Stimulated activated naive B cell treated with anti-CD40 and anti-IgM and Interleukin-4, amounts not matched to agents 10 μg/mL and 1 μg/mL and 100 μg/mL, for 72 hours (primary cell): ENCODE measurements around the gene OXNAD1.

Source experiments
- ATAC-seq, 2 donors: fragments of 150-1000 bp; cut with Tn5 transposase; replicated peaks; 2 replicates each; pipeline ENCODE4 v1.10.0; 2021; ENCODE audit warnings: moderate library complexity in 1 of 2
- DNase-seq: peaks from one replicate; pipeline ENCODE4 v3.0.0; 2021
- H3K27ac Mint-ChIP-seq: one replicate; pipeline ENCODE4 v1.8.0; 2022; ENCODE audit warnings: mild to moderate bottlenecking, mixed read lengths
- H3K27me3 Mint-ChIP-seq, 2 donors: one replicate each; pipeline ENCODE4 v1.8.0; 2022; ENCODE audit warnings: mixed read lengths in 2 of 2
- H3K36me3 Mint-ChIP-seq, 2 donors: one replicate each; pipeline ENCODE4 v1.8.0; 2022; ENCODE audit warnings: mixed read lengths in 2 of 2, mild to moderate bottlenecking in 1 of 2
- H3K4me1 Mint-ChIP-seq, 2 donors: one replicate each; pipeline ENCODE4 v1.8.0; 2022; ENCODE audit warnings: mixed read lengths in 2 of 2, mild to moderate bottlenecking in 1 of 2
- H3K4me3 Mint-ChIP-seq, 2 donors: one replicate each; pipeline ENCODE4 v1.8.0; 2022; ENCODE audit warnings: mild to moderate bottlenecking in 2 of 2, mixed read lengths in 2 of 2, moderate library complexity in 1 of 2
- H3K9me3 Mint-ChIP-seq, 2 donors: one replicate each; pipeline ENCODE4 v1.8.0; 2022; ENCODE audit warnings: mixed read lengths in 2 of 2, mild to moderate bottlenecking in 1 of 2

The OXNAD1 gene

GRCh38 chr3:16326724-16327349 is 61.8 kb downstream of the OXNAD1 start:
- Mint-ChIP-seq H3K4me1 (peaks cover 3 to 15% of the 10 kb centered on the region in 2 donors), H3K4me3 (no peak overlapping the region), H3K9me3 (peaks cover 4% of the 10 kb centered on the region in 2 donors), H3K27me3 (no peaks in the 10 kb centered on the region), H3K36me3 (peaks cover 54 to 76% of the 10 kb centered on the region in 2 donors), H3K27ac (peak overlapping the region; percentile 47)
- no peak for DNase-seq
- ATAC-seq: no peak

DNA sequence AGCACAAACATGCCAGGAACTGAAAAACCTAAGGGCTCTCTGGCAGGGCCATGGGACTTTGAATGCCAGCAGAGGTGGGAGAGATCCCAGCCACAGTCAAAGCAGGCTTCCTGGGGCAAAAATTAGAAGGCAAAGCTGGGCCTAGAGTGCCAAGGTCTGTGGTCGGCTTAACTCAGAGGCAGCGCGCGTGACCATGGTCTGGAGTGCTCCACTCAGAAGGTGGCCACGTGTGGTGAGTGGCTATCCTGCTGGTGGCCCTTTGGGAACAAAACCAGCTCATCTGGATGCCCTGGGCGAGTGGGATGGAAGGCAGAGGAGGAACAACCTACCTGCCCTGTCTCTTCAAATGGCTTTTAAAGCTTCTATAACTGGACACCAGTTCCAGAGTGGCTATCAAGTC is 63.1 kb downstream of the OXNAD1 start:
- Mint-ChIP-seq H3K9me3 (peaks cover 6 to 8% of the 10 kb centered on the region in 2 donors), H3K36me3 (peaks cover 59 to 80% of the 10 kb centered on the region in 2 donors), H3K27ac (peak overlapping the region; percentile 20), H3K4me3 (no peak overlapping the region), H3K27me3 (no peaks in the 10 kb centered on the region), H3K4me1 (peaks cover 1 to 8% of the 10 kb centered on the region in 2 donors)
- no peak for ATAC-seq
- DNase-seq: no peak

GRCh38 chr3:16329036-16329825 is 64.2 kb downstream of the OXNAD1 start:
- H3K27ac Mint-ChIP-seq: peak overlapping the region; percentile 83

DNA sequence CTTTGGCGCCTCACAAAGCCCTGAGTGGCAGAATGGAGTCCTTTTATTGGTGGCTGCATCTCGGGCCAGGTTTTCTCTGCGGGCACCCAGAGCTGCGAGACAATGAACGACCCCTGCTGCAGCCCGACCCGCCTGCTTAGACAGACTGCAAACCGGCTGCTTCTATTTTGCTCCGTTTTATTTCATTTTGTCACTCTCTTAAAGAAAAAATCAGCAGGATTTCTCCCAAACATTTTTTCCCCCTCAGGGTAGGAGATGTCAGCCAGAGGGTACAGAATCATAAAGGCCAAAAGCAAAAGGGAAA is 64.8 kb downstream of the OXNAD1 start:
- H3K4me3 Mint-ChIP-seq: no peak overlapping the region
- peaks cover 8 to 11% of the 10 kb centered on the region in 2 donors for H3K9me3 Mint-ChIP-seq
- peaks cover 65 to 79% of the 10 kb centered on the region in 2 donors for H3K36me3 Mint-ChIP-seq
- peak overlapping the region; percentile 83 for H3K27ac Mint-ChIP-seq
- no peak for ATAC-seq
- peaks cover 6 to 11% of the 10 kb centered on the region in 2 donors for H3K4me1 Mint-ChIP-seq
- H3K27me3 Mint-ChIP-seq: no peaks in the 10 kb centered on the region
- DNase-seq: no peak

More at GRCh38 chr3:16329036-16329825, 64.2 kb downstream of the OXNAD1 start:
- Mint-ChIP-seq H3K27me3 (no peaks in the 10 kb centered on the region), H3K36me3 (peaks cover 59 to 79% of the 10 kb centered on the region in 2 donors), H3K9me3 (peaks cover 6 to 8% of the 10 kb centered on the region in 2 donors), H3K4me1 (peaks cover 1 to 8% of the 10 kb centered on the region in 2 donors), H3K4me3 (no peak overlapping the region)
- ATAC-seq (no peak), DNase-seq (no peak)

DNA sequence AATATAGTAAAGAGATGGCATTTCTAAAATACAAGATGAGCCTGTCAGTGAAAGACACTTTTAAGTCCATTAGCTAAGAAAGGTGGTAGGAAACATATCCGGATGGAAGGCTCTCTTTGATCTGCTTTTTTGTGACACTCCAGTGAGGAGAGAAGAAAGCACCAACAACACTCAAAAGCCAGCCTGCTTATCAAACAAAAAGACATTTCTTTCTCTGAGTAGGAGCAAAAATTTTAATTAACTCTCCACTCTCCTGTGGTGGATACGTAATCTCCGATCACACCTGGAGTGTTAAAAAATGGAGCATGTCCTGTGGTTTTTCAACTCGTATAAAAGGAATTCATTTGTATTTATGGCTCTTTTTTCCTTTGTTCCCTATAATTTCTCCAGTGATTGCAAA is 65.3 kb downstream of the OXNAD1 start:
- peaks cover 6 to 10% of the 10 kb centered on the region in 2 donors for H3K4me1 Mint-ChIP-seq
- no peaks in the 10 kb centered on the region for H3K27me3 Mint-ChIP-seq
- H3K36me3 Mint-ChIP-seq: peaks cover 70 to 81% of the 10 kb centered on the region in 2 donors
- no peak for DNase-seq
- peaks cover 8 to 12% of the 10 kb centered on the region in 2 donors for H3K9me3 Mint-ChIP-seq
- no peak overlapping the region for H3K27ac Mint-ChIP-seq
- no peak overlapping the region for H3K4me3 Mint-ChIP-seq
- no peak for ATAC-seq

- no peak for DNase-seq
- no peak overlapping the region for H3K4me3 Mint-ChIP-seq
- peaks cover 8 to 12% of the 10 kb centered on the region in 2 donors for H3K9me3 Mint-ChIP-seq
- peaks cover 75 to 85% of the 10 kb centered on the region in 2 donors for H3K36me3 Mint-ChIP-seq
- peaks cover 6 to 11% of the 10 kb centered on the region in 2 donors for H3K4me1 Mint-ChIP-seq
- H3K27ac Mint-ChIP-seq: peak overlapping the region; percentile 69
- H3K27me3 Mint-ChIP-seq: no peaks in the 10 kb centered on the region
- ATAC-seq: no peak
Measured at GRCh38 chr3:16331319-16331883, 66.4 kb downstream of the OXNAD1 start.

DNA sequence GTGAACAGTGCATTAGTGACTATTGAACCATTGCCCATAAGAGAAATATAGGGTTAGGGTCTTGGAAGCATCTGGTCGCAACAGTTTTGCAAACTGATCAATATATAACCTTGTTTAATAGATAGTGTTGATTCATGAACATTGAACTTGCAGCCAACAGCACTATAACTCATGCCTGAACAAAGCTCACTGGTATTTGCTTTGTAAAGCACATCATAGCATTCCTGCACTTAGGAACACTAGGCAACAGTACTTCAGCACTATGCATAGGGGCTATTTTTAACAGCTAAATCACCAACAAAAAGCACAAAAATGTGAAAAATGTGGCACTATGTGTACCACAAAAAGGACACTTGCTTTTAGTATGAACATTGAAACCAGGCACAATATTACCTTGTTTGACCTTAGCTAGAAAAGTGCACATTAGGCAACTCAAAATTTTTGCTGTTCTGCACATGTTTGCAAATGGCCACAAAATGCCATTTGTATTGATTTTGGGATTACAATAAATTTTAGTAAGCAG is 68.0 kb downstream of the OXNAD1 start:
- H3K27me3 Mint-ChIP-seq: no peaks in the 10 kb centered on the region
- ATAC-seq (no peak), DNase-seq (no peak)
- H3K4me1 Mint-ChIP-seq: peaks cover 9 to 15% of the 10 kb centered on the region in 2 donors
- H3K27ac Mint-ChIP-seq: no peak overlapping the region
- peaks cover 79 to 82% of the 10 kb centered on the region in 2 donors for H3K36me3 Mint-ChIP-seq
- no peak overlapping the region for H3K4me3 Mint-ChIP-seq
- H3K9me3 Mint-ChIP-seq: peaks cover 8 to 12% of the 10 kb centered on the region in 2 donors

DNA sequence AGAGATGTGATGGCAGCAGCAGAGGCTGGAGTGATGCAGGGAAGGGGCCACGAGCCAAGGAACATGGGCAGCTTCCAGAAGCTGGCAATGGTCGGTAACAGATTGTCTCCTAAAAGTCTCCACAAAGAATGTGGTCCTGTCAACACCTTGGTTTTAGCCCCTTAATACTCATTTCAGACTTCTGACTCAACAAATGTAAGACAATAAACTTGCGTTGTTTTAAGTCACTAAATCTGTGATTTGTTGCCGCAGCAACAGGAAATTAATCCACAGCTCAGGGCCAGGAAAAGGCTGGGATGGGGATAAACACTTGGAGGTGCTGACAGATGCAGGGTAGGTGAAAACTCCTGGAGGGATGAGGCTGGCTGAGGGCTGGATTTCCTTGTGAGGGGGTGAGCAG is 69.9 kb downstream of the OXNAD1 start:
- no peak for ATAC-seq
- Mint-ChIP-seq H3K27me3 (no peaks in the 10 kb centered on the region), H3K36me3 (peaks cover 79 to 85% of the 10 kb centered on the region in 2 donors), H3K4me1 (peaks cover 20 to 35% of the 10 kb centered on the region in 2 donors), H3K27ac (peak overlapping the region; percentile 82), H3K4me3 (no peak overlapping the region), H3K9me3 (peaks cover 8 to 12% of the 10 kb centered on the region in 2 donors)
- no peak for DNase-seq

DNA sequence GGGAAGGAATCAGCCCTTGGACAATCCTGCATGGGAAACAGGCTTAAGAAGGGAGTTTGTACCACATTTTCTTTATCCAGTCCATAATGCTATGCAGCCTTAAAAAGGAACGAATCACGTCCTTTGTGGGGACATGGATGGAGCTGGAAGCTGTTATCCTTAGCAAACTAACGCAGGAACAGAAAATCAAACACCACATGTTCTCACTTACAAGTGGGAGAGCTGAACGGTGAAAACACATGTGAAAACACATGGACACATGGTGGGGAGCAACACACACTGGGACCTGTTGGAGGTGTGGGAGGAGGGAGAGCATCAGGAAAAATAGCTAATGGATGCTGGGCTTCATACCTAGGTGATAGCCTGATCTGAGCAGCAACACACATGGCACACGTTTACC is 70.3 kb downstream of the OXNAD1 start:
- peaks cover 24 to 39% of the 10 kb centered on the region in 2 donors for H3K4me1 Mint-ChIP-seq

GRCh38 chr3:16335772-16336645 is 71.0 kb downstream of the OXNAD1 start:
- Mint-ChIP-seq H3K9me3 (peaks cover 8 to 12% of the 10 kb centered on the region in 2 donors), H3K27me3 (no peaks in the 10 kb centered on the region), H3K4me3 (no peak overlapping the region), H3K36me3 (peaks cover 79 to 84% of the 10 kb centered on the region in 2 donors), H3K4me1 (peaks cover 25 to 44% of the 10 kb centered on the region in 2 donors), H3K27ac (peak overlapping the region; percentile 82)
- no peak for ATAC-seq
- DNase-seq: no peak

More for the DNA sequence above, 70.3 kb downstream of the OXNAD1 start:
- Mint-ChIP-seq H3K27ac (peak overlapping the region; percentile 82), H3K27me3 (no peaks in the 10 kb centered on the region), H3K9me3 (peaks cover 8 to 12% of the 10 kb centered on the region in 2 donors), H3K36me3 (peaks cover 81 to 86% of the 10 kb centered on the region in 2 donors), H3K4me3 (no peak overlapping the region)
- DNase-seq: no peak
- no peak for ATAC-seq

GRCh38 chr3:16336825-16337224 is 71.8 kb downstream of the OXNAD1 start:
- H3K36me3 Mint-ChIP-seq: peaks cover 72 to 77% of the 10 kb centered on the region in 2 donors

DNA sequence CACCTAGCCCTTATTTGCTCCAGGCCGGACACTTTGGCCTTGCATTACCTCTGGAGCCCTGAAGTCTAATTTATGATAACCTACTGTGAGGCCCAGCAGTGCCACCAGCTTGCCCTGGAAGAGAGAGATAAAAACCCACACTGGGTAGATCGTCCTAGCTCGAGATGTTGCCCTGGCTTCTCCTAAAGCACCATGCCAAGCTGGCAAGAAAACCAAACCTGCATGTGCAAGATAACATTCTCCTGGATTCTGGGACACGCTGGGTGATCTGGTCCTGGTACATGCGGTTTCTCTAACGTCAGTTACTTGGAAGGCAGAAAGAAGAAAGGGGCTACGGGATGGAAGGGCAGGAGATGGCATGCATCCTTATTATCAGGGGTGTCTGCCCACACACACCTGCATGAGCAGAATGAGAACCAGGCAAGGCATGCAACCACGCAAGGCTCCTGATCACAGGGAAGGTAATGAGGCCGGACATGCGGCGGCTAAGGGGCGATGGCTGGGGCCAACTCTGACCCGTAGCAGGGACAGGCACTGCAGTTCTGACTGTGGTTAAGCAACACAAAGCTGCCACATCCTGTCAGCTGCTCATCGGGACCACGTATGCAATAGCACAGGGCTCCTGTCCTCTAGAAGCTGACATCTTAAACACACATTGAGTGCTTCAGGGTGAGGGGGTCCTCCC is 73.0 kb downstream of the OXNAD1 start:
- peaks cover 65 to 69% of the 10 kb centered on the region in 2 donors for H3K36me3 Mint-ChIP-seq
- H3K27me3 Mint-ChIP-seq: no peaks in the 10 kb centered on the region
- H3K9me3 Mint-ChIP-seq: peaks cover 2 to 4% of the 10 kb centered on the region in 2 donors
- peak overlapping the region; percentile 66 for H3K27ac Mint-ChIP-seq
- DNase-seq: no peak
- peak overlapping the region in 1 of 2 donors; percentile 44 for H3K4me3 Mint-ChIP-seq
- ATAC-seq: peak; percentile 68 to 84
- H3K4me1 Mint-ChIP-seq: peaks cover 26 to 49% of the 10 kb centered on the region in 2 donors

More at GRCh38 chr3:16336825-16337224, 71.8 kb downstream of the OXNAD1 start:
- Mint-ChIP-seq H3K4me3 (no peak overlapping the region), H3K9me3 (peaks cover 4 to 9% of the 10 kb centered on the region in 2 donors), H3K27ac (peak overlapping the region; percentile 51), H3K4me1 (peaks cover 26 to 44% of the 10 kb centered on the region in 2 donors), H3K27me3 (no peaks in the 10 kb centered on the region)
- DNase-seq (no peak), ATAC-seq (no peak)

DNA sequence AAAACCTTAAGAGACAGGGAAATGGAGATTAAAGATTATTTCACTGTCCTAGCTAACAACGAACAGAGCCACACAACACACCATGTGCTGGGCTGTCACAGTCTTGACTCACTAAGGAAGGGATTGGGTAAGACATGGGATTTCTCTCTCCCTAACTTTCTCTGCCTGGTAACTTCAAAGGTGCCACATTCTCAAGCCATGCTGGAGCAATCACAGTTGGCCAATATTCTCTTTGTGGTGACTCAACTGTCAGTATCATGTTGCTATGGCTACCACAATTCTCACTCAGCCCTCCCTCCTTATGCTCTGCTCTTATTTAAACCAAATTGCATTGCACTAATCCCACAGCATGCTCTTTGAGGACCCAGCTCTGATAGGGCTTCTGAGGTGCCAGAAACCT is 74.0 kb downstream of the OXNAD1 start:
- Mint-ChIP-seq H3K27me3 (no peaks in the 10 kb centered on the region), H3K9me3 (peaks cover 2 to 4% of the 10 kb centered on the region in 2 donors), H3K27ac (peak overlapping the region; percentile 77), H3K36me3 (peaks cover 70 to 72% of the 10 kb centered on the region in 2 donors), H3K4me3 (no peak overlapping the region), H3K4me1 (peaks cover 33 to 59% of the 10 kb centered on the region in 2 donors)
- no peak for DNase-seq
- ATAC-seq: peak; percentile 21 to 22
